NCI-H510A treated with DMSO at 0.1 percent for 48 hours (cell line): Measurements from ENCODE around the gene ARID3A.
A peak's percentile ranks its signal among the peaks of the same experiment; 100 is the strongest.

Source experiments
- DNase-seq: peaks from one replicate; lab custom pipeline; 2025; lab: John Stamatoyannopoulos, UW

Gene ARID3A

GRCh38 chr19:931860-932647 is 6.2 kb downstream of the ARID3A start:
- DNase-seq = no peak

- DNase-seq = no peak
Observed at GRCh38 chr19:932648-933552, 7.1 kb downstream of the ARID3A start.

- DNase-seq = no peak
Observed at GRCh38 chr19:933553-933882, 7.7 kb downstream of the ARID3A start.

- DNase-seq = no peak
Observed at GRCh38 chr19:934197-934840, 8.5 kb downstream of the ARID3A start.

GRCh38 chr19:934865-935479 is 9.1 kb downstream of the ARID3A start:
- no peak for DNase-seq

GRCh38 chr19:936175-936546 is 10.3 kb downstream of the ARID3A start:
- no peak for DNase-seq

GRCh38 chr19:937259-937694 is 11.4 kb downstream of the ARID3A start:
- no peak for DNase-seq

- no peak for DNase-seq
Observed at GRCh38 chr19:938233-938923, 12.5 kb downstream of the ARID3A start.

GRCh38 chr19:939439-939838 is 13.6 kb downstream of the ARID3A start:
- DNase-seq = no peak

GRCh38 chr19:939922-940321 is 14.1 kb downstream of the ARID3A start:
- DNase-seq = no peak

GRCh38 chr19:940591-941291 is 14.9 kb downstream of the ARID3A start:
- peak; percentile 26 for DNase-seq

- DNase-seq = no peak
Observed at GRCh38 chr19:941292-942132, 15.7 kb downstream of the ARID3A start.

GRCh38 chr19:942133-942645 is 16.4 kb downstream of the ARID3A start:
- DNase-seq = no peak

GRCh38 chr19:943551-944170 is 17.8 kb downstream of the ARID3A start:
- no peak for DNase-seq

- DNase-seq = no peak
Observed at GRCh38 chr19:944171-944567, 18.3 kb downstream of the ARID3A start.

- DNase-seq = no peak
Observed at GRCh38 chr19:944663-945241, 18.9 kb downstream of the ARID3A start.

- DNase-seq = no peak
Observed at GRCh38 chr19:945401-946252, 19.8 kb downstream of the ARID3A start.

GRCh38 chr19:947090-947706 is 21.4 kb downstream of the ARID3A start:
- DNase-seq = no peak
